ENCODE data around the gene PINLYP.

The PINLYP gene

GRCh38 chr19:43575156-43575950, at the start of gene PINLYP, which contains the start of gene XRCC1:
Gene PINLYP, plus strand, starts transcription at chr19:43575801. Its CDS starts 1,391 bp downstream, at chr19:43577192.
Gene XRCC1, minus strand, starts transcription at chr19:43575527. Its CDS starts 69 bp downstream, at chr19:43575458.
- no peaks in the 10 kb centered on the region for H3K9me2 ChIP-seq (ENCODE audit: low read depth, low read length)
- no peak for TF ChIP-seq CTCF (IDR thresholded peaks at IDR 0.05; ENCODE audit: low read length)
- TF ChIP-seq EZH2 (IDR thresholded peaks at IDR 0.05; ENCODE audit: borderline replicate concordance, low read length) = no peak
- H3K79me2 ChIP-seq (ENCODE audit: insufficient read depth, low read length) = 0 out of 2 replicates have a peak, but pooled peaks cover 3% of the 10 kb centered on the region
- H3K4me1 ChIP-seq (ENCODE audit: insufficient read depth, low read length, severe bottlenecking) = peaks cover 18% of the 10 kb centered on the region
- no peaks in the 10 kb centered on the region for H3K9me3 ChIP-seq (ENCODE audit: low read length)
- peak within 1 kb of the TSS; percentile 99 for H3K9ac ChIP-seq (ENCODE audit: low read length)
- H3F3A ChIP-seq (ENCODE audit: insufficient read depth, low read length) = no peaks in the 10 kb centered on the region
- H3K36me3 ChIP-seq (ENCODE audit: insufficient read depth, low read length) = peaks cover 16% of the 10 kb centered on the region; the same call in 1 of the 2 replicates
- H3K27me3 ChIP-seq (ENCODE audit: insufficient read depth, low read length) = no peaks in the 10 kb centered on the region
- peak within 1 kb of the TSS; percentile 97 for H3K4me3 ChIP-seq (ENCODE audit: low read depth, low read length, poor library complexity, severe bottlenecking)
- peak within 1 kb of the TSS; percentile 84; the same call in 1 of the 2 replicates for H2AFZ ChIP-seq (ENCODE audit: low read length)
- no peaks in the 10 kb centered on the region for H4K20me1 ChIP-seq (ENCODE audit: insufficient read depth, low read length)
- peak within 1 kb of the TSS; percentile 96 for H3K4me2 ChIP-seq (ENCODE audit: low read length)
- H3K27ac ChIP-seq (ENCODE audit: low read depth, low read length, poor library complexity, severe bottlenecking) = peak within 1 kb of the TSS; percentile 27

- Histone ChIP-seq H3F3A (ENCODE audit: insufficient read depth, low read length) (no peaks in the 10 kb centered on the region), H3K4me2 (ENCODE audit: low read length) (peak overlapping the region; percentile 76), H3K4me1 (ENCODE audit: insufficient read depth, low read length, severe bottlenecking) (peaks cover 27% of the 10 kb centered on the region), H2AFZ (ENCODE audit: low read length) (no peak overlapping the region), H3K79me2 (ENCODE audit: insufficient read depth, low read length) (no peaks in the 10 kb centered on the region), H3K9me3 (ENCODE audit: low read length) (no peaks in the 10 kb centered on the region), H3K9me2 (ENCODE audit: low read depth, low read length) (no peaks in the 10 kb centered on the region), H3K36me3 (ENCODE audit: insufficient read depth, low read length) (no peaks in the 10 kb centered on the region), H4K20me1 (ENCODE audit: insufficient read depth, low read length) (no peaks in the 10 kb centered on the region), H3K27ac (ENCODE audit: low read depth, low read length, poor library complexity, severe bottlenecking) (no peak overlapping the region), H3K9ac (ENCODE audit: low read length) (peak overlapping the region; percentile 52; the same call in 1 of the 2 replicates), H3K27me3 (ENCODE audit: insufficient read depth, low read length) (no peaks in the 10 kb centered on the region), H3K4me3 (ENCODE audit: low read depth, low read length, poor library complexity, severe bottlenecking) (peak overlapping the region; percentile 64)
- no peak for TF ChIP-seq CTCF (IDR thresholded peaks at IDR 0.05; ENCODE audit: low read length)
These were observed 49.5 kb upstream of the PINLYP start for GRCh38 chr19:43525836-43526771.

GRCh38 chr19:43526884-43527859, 48.4 kb upstream of the PINLYP start, which contains the start of gene ETHE1:
Gene ETHE1, minus strand, starts transcription at chr19:43527201. Its CDS starts 24 bp downstream, at chr19:43527177.
- H3K9me2 ChIP-seq (ENCODE audit: low read depth, low read length) = no peaks in the 10 kb centered on the region
- peak within 1 kb of the TSS; percentile 76 for H3K4me2 ChIP-seq (ENCODE audit: low read length)
- no peaks in the 10 kb centered on the region for H4K20me1 ChIP-seq (ENCODE audit: insufficient read depth, low read length)
- H3K4me1 ChIP-seq (ENCODE audit: insufficient read depth, low read length, severe bottlenecking) = peaks cover 29% of the 10 kb centered on the region
- H3K9me3 ChIP-seq (ENCODE audit: low read length) = no peaks in the 10 kb centered on the region
- H3K36me3 ChIP-seq (ENCODE audit: insufficient read depth, low read length) = no peaks in the 10 kb centered on the region
- H3F3A ChIP-seq (ENCODE audit: insufficient read depth, low read length) = no peaks in the 10 kb centered on the region
- H3K9ac ChIP-seq (ENCODE audit: low read length) = peak within 1 kb of the TSS; percentile 52
- H3K4me3 ChIP-seq (ENCODE audit: low read depth, low read length, poor library complexity, severe bottlenecking) = peak within 1 kb of the TSS; percentile 64
- TF ChIP-seq EZH2 (IDR thresholded peaks at IDR 0.05; ENCODE audit: borderline replicate concordance, low read length) = no peak
- TF ChIP-seq CTCF (IDR thresholded peaks at IDR 0.05; ENCODE audit: low read length) = no peak
- H3K79me2 ChIP-seq (ENCODE audit: insufficient read depth, low read length) = no peaks in the 10 kb centered on the region
- H2AFZ ChIP-seq (ENCODE audit: low read length) = no peak within 1 kb of the TSS
- no peaks in the 10 kb centered on the region for H3K27me3 ChIP-seq (ENCODE audit: insufficient read depth, low read length)
- H3K27ac ChIP-seq (ENCODE audit: low read depth, low read length, poor library complexity, severe bottlenecking) = no peak within 1 kb of the TSS
